SK-N-SH (cell line): ENCODE measurements around the gene FAM131A. TPM values are rescaled to one million over a fixed set of nuclear protein-coding genes. Genes with fewer than 3 reads are reported as not detected.
A peak's percentile ranks its signal among the peaks of the same experiment; 100 is the strongest.

Experiments
- CTCF ChIA-PET: fragments of 300-600, 350-600 bp; formaldehyde crosslinking; extraction: SDS; loops from one replicate; lab custom pipeline; 2021; lab: Yijun Ruan, JAX
- POLR2A ChIA-PET: fragments of 350-600 bp; sonication (Branson Sonifier 250); formaldehyde crosslinking; extraction: SDS; loops from one replicate; lab custom pipeline; 2020; ENCODE audit warnings: antibody characterized with exemption, inconsistent platforms; lab: Yijun Ruan, JAX
- DNase-seq: peaks from one replicate; pipeline ENCODE4 v3.0.0; 2012
- H2AFZ ChIP-seq: fragments of 200-600 bp; sonication (generic); 2 replicates; pipeline ENCODE4 v1.8.1; 2016; ENCODE audit warnings: antibody characterized with exemption, mild to moderate bottlenecking, low read depth
- H3F3A ChIP-seq: fragments of 200-600 bp; sonication (generic); replicated peaks from 2 replicates; pipeline ENCODE3; 2016; ENCODE audit warnings: antibody characterized with exemption, mild to moderate bottlenecking; ENCODE audit not compliant: insufficient read depth
- H3K27ac ChIP-seq, 2 experiments: fragments of 200-500 bp in 1 of 2; fragments of 200-600 bp in 1 of 2; sonication (Bioruptor generic) in 1 of 2; sonication (generic), shearing (Covaris generic) in 1 of 2; 2 replicates each; pipeline versions ENCODE4 v1.5.1 to v1.6.1; 2014 to 2016; ENCODE audit warnings: low read depth in 2 of 2, inconsistent platforms in 1 of 2, low read length in 1 of 2, mild to moderate bottlenecking in 1 of 2, mixed read lengths in 1 of 2
- H3K27me3 ChIP-seq: fragments of 200-600 bp; sonication (generic), shearing (Covaris generic); 2 replicates; pipeline ENCODE4 v1.6.1; 2016; ENCODE audit warnings: mixed run types; ENCODE audit not compliant: insufficient read depth
- H3K36me3 ChIP-seq, 2 experiments: fragments of 200-500 bp in 1 of 2; fragments of 200-600 bp in 1 of 2; sonication (Bioruptor generic) in 1 of 2; sonication (generic) in 1 of 2; replicated peaks in 1 of 2; 2 replicates each; pipeline versions ENCODE3 to v1.5.1; 2014 to 2016; ENCODE audit warnings: low read length in 1 of 2, mild to moderate bottlenecking in 1 of 2; ENCODE audit not compliant: insufficient read depth in 2 of 2, control insufficient read depth in 1 of 2
- H3K4me1 ChIP-seq, 2 experiments: fragments of 200-500 bp in 1 of 2; fragments of 200-600 bp in 1 of 2; sonication (Bioruptor generic) in 1 of 2; sonication (generic), shearing (Covaris generic) in 1 of 2; 2 replicates each; pipeline versions ENCODE4 v1.5.1 to v1.6.1; 2014 to 2016; ENCODE audit warnings: low read depth in 1 of 2, low read length in 1 of 2, mixed run types in 1 of 2; ENCODE audit not compliant: insufficient read depth in 2 of 2, control insufficient read depth in 1 of 2
- H3K4me2 ChIP-seq: fragments of 200-600 bp; sonication (generic), shearing (Covaris generic); 2 replicates; pipeline ENCODE4 v1.6.1; 2017; ENCODE audit warnings: mixed run types
- H3K4me3 ChIP-seq, 2 experiments: fragments of 200-500 bp in 1 of 2; fragments of 200-600 bp in 1 of 2; sonication (Bioruptor generic) in 1 of 2; sonication (generic), shearing (Covaris generic) in 1 of 2; 2 replicates each; pipeline versions ENCODE4 v1.5.1 to v1.8.1; 2014 to 2016; ENCODE audit warnings: low read depth in 2 of 2, inconsistent platforms in 1 of 2, low read length in 1 of 2, mild to moderate bottlenecking in 1 of 2, mixed read lengths in 1 of 2, moderate library complexity in 1 of 2
- H3K79me2 ChIP-seq: fragments of 200-600 bp; sonication (generic); 2 replicates; pipeline ENCODE4 v1.8.1; 2017; ENCODE audit warnings: mild to moderate bottlenecking; ENCODE audit not compliant: insufficient read depth
- H3K9ac ChIP-seq: fragments of 200-600 bp; sonication (generic); 2 replicates; pipeline ENCODE4 v1.6.1; 2017; ENCODE audit warnings: mixed run types
- H3K9me2 ChIP-seq: fragments of 200-600 bp; sonication (generic); 2 replicates; pipeline ENCODE4 v1.6.1; 2017; ENCODE audit warnings: mixed run types
- H3K9me3 ChIP-seq: fragments of 200-600 bp; sonication (generic); 2 replicates; pipeline ENCODE4 v1.6.1; 2017; ENCODE audit warnings: mixed run types, mild to moderate bottlenecking, moderate library complexity
- H4K20me1 ChIP-seq: fragments of 200-600 bp; sonication (generic); 2 replicates; pipeline ENCODE4 v1.6.1; 2017; ENCODE audit warnings: mild to moderate bottlenecking, mixed run types; ENCODE audit not compliant: insufficient read depth
- CHD2 ChIP-seq: fragments of 150-350 bp; IDR thresholded peaks from 2 replicates; pipeline ENCODE4 v1.6.1; 2018; ENCODE audit warnings: low read length; ENCODE audit not compliant: partially characterized antibody
- ELF1 ChIP-seq: IDR thresholded peaks from 2 replicates; pipeline ENCODE4 v1.4.0; 2012
- EZH2phosphoT487 ChIP-seq: fragments of 200-600 bp; sonication (generic); IDR thresholded peaks from 2 replicates; pipeline ENCODE4 v1.6.1; 2017; ENCODE audit warnings: low read depth, mixed run types, mild to moderate bottlenecking, antibody characterized with exemption, moderate library complexity, borderline replicate concordance
- FOSL2 ChIP-seq: IDR thresholded peaks from 2 replicates; pipeline ENCODE4 v1.4.0; 2012; ENCODE audit warnings: low read depth, mild to moderate bottlenecking, moderate library complexity, borderline replicate concordance
- FOXJ3 ChIP-seq: sonication (generic); formaldehyde crosslinking; IDR thresholded peaks from 2 replicates; pipeline ENCODE4 v1.5.1; 2020; ENCODE audit warnings: mild to moderate bottlenecking, missing genetic modification reagents
- FOXM1 ChIP-seq: IDR thresholded peaks from 2 replicates; pipeline ENCODE4 v1.4.0; 2012; ENCODE audit warnings: low read depth, mild to moderate bottlenecking
- GABPA ChIP-seq: IDR thresholded peaks from 2 replicates; pipeline ENCODE4 v1.4.0; 2012; ENCODE audit warnings: low read depth, mild to moderate bottlenecking
- GATA2 ChIP-seq: sonication (generic); formaldehyde crosslinking; IDR thresholded peaks from 2 replicates; pipeline ENCODE4 v1.5.0; 2020; ENCODE audit warnings: mild to moderate bottlenecking, missing genetic modification reagents
- JUND ChIP-seq: IDR thresholded peaks from 2 replicates; pipeline ENCODE4 v1.4.0; 2012
- MEF2A ChIP-seq: IDR thresholded peaks from 2 replicates; pipeline ENCODE4 v1.4.0; 2012; ENCODE audit warnings: low read depth, borderline replicate concordance
- MXI1 ChIP-seq: IDR thresholded peaks from 2 replicates; pipeline ENCODE4 v1.6.1; 2012; ENCODE audit warnings: mild to moderate bottlenecking, low read depth, low read length, improper control_type of control experiment
- NFIC ChIP-seq: IDR thresholded peaks from 2 replicates; pipeline ENCODE4 v1.4.0; 2012; ENCODE audit warnings: borderline replicate concordance
- NRF1 ChIP-seq: IDR thresholded peaks from 2 replicates; pipeline ENCODE4 v1.6.1; 2012; ENCODE audit warnings: low read depth, mild to moderate bottlenecking, low read length
- POLR2AphosphoS5 ChIP-seq: IDR thresholded peaks from 2 replicates; pipeline ENCODE4 v1.6.1; 2012; ENCODE audit warnings: low read depth, low read length
- RAD21 ChIP-seq: IDR thresholded peaks from 2 replicates; pipeline ENCODE4 v1.6.1; 2012; ENCODE audit warnings: mild to moderate bottlenecking, low read length
- RCOR1 ChIP-seq: fragments of 150-350 bp; IDR thresholded peaks from 2 replicates; pipeline ENCODE4 v1.6.1; 2017; ENCODE audit warnings: antibody characterized with exemption, low read length
- RFX5 ChIP-seq: IDR thresholded peaks from 2 replicates; pipeline ENCODE4 v1.6.1; 2012; ENCODE audit warnings: mild to moderate bottlenecking, improper control_type of control experiment, low read length
- RXRA ChIP-seq: IDR thresholded peaks from 2 replicates; pipeline ENCODE4 v1.4.0; 2012; ENCODE audit warnings: low read depth, mild to moderate bottlenecking, borderline replicate concordance
- SIN3A ChIP-seq: IDR thresholded peaks from 2 replicates; pipeline ENCODE4 v1.6.1; 2012; ENCODE audit warnings: low read depth, mild to moderate bottlenecking, low read length, moderate library complexity, borderline replicate concordance
- SMC3 ChIP-seq: IDR thresholded peaks from 2 replicates; pipeline ENCODE4 v1.6.1; 2012; ENCODE audit warnings: low read depth, low read length, improper control_type of control experiment
- TAF1 ChIP-seq: IDR thresholded peaks from 2 replicates; pipeline ENCODE4 v1.6.1; 2012; ENCODE audit warnings: low read depth, mild to moderate bottlenecking, low read length, moderate library complexity, borderline replicate concordance
- TCF12 ChIP-seq: IDR thresholded peaks from 2 replicates; pipeline ENCODE4 v1.4.0; 2012
- TEAD4 ChIP-seq: IDR thresholded peaks from 2 replicates; pipeline ENCODE4 v1.4.0; 2012; ENCODE audit warnings: mild to moderate bottlenecking, borderline replicate concordance; ENCODE audit not compliant: insufficient read depth
- YY1 ChIP-seq: IDR thresholded peaks from 2 replicates; pipeline ENCODE4 v1.4.0; 2012; ENCODE audit warnings: low read depth, mild to moderate bottlenecking
- WGBS: methylation state at CpG from one replicate; pipeline ENCODE4 v1.1.6; 2017; ENCODE audit warnings: low lambda C conversion rate; 5-methylcytosine and 5-hydroxymethylcytosine counted together
- polyA plus RNA-seq, 3 experiments: library from polyadenylated mRNA; depleted of rRNA; stranded (reverse); fragments of >200 nt; gene quantifications; 2 replicates each; pipeline ENCODE4 v1.2.3, GENCODE V29; 2012
- TF ChIP-seq, protein P1 (sequence below): fragments of 150-350 bp; IDR thresholded peaks from 2 replicates; pipeline ENCODE4 v1.6.1; 2016; ENCODE audit warnings: mild to moderate bottlenecking, low read depth, low read length
- TF ChIP-seq, protein P2 (sequence below): IDR thresholded peaks from 2 replicates; pipeline ENCODE4; 2012
- TF ChIP-seq, protein P3 (sequence below): IDR thresholded peaks from 2 replicates; pipeline ENCODE4 v1.4.0; 2012; ENCODE audit warnings: low read depth
- TF ChIP-seq, protein P4 (sequence below): fragments of 200-600 bp; sonication (generic); IDR thresholded peaks from 2 replicates; pipeline ENCODE4 v1.6.1; 2017; ENCODE audit warnings: antibody characterized with exemption, mild to moderate bottlenecking, moderate library complexity
- TF ChIP-seq, protein P5 (sequence below): fragments of 150-350 bp; IDR thresholded peaks from 2 replicates; pipeline ENCODE4 v1.6.1; 2017; ENCODE audit warnings: antibody characterized with exemption, low read length, low read depth, borderline replicate concordance
- TF ChIP-seq, protein P6 (sequence below): IDR thresholded peaks from 2 replicates; pipeline ENCODE4 v1.4.0; 2012; ENCODE audit warnings: low read depth, borderline replicate concordance

The FAM131A gene
- polyA plus RNA-seq, 1 of the 3 experiments (the other 2 are of a cell fraction): 31.6 TPM

DNA sequence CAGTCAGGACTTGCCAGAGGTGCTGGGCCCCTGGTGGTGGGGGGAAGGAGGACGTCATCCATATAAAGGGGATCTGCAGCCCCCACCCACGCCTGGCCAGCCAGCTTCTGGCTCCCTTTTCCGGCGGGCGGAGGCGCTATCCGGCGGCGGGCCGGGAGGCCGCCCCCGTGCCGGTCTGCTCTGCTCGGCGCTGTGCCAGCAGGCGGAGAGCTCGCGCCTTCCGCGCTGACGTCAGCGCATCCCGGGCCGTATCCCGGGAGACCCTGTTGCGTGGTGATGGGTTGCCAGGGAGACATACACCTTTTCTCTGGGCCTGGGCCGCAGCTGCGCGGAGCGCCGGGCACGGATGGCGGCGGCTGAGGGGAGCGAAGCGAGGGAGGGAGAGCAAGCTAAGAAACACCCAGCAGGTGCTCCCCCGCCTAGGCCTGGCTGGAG is 1.1 kb downstream of the FAM131A start:
- CTCF ChIA-PET: interaction anchor here (0.6 to 5.2 kb wide), 11 partner anchors 10 to 442 kb away, joined by 3 to 63 read pairs (median 3); partner anchors contain the start of genes CLCN2, EEF1AKMT4 and POLR2H
- POLR2A ChIA-PET: interaction anchor here (0.7 to 3.1 kb wide), 7 partner anchors 10 to 434 kb away, joined by 3 to 19 read pairs (median 4); partner anchors contain the start of genes CLCN2 and POLR2H
- Histone ChIP-seq H3K9ac (peak overlapping the region; percentile 83), H3K4me2 (peak overlapping the region; percentile 85), H3K27me3 (no peaks in the 10 kb centered on the region), H3K79me2 (peaks cover 63% of the 10 kb centered on the region), H3K36me3 (peaks cover 11 to 36% of the 10 kb centered on the region in 2 experiments), H4K20me1 (peaks cover 15% of the 10 kb centered on the region), H3K9me2 (no peaks in the 10 kb centered on the region), H2AFZ (no peak overlapping the region), H3K27ac (peak overlapping the region; percentile 90 to 92), H3F3A (peaks cover 29% of the 10 kb centered on the region), H3K4me1 (peaks cover 37 to 39% of the 10 kb centered on the region in 2 experiments; a peak in 3 of 4 replicates), H3K4me3 (peak overlapping the region; percentile 72 to 74), H3K9me3 (no peaks in the 10 kb centered on the region)
- peak; percentile 97 for DNase-seq
- WGBS: 64% methylated on average over 9 of the region's 37 CpGs
- TF ChIP-seq TEAD4 (no peak), SIN3A (0 out of 2 replicates have a peak, but pooled peaks have one; percentile 45), RXRA (no peak), NRF1 (peak; percentile 61), RFX5 (peak; percentile 94), FOSL2 (no peak), TAF1 (no peak), GATA2 (CRISPR knock-in tag) (no peak), YY1 (no peak), CHD2 (peak; percentile 32), MXI1 (peak; percentile 100), FOXJ3 (CRISPR knock-in tag) (no peak), RAD21 (no peak), JUND (no peak), NFIC (peak; percentile 77), SMC3 (no peak), TCF12 (no peak), ELF1 (no peak), RCOR1 (peak; percentile 33; the same call in 1 of the 2 replicates), GABPA (no peak), POLR2AphosphoS5 (no peak), FOXM1 (0 out of 2 replicates have a peak, but pooled peaks have one; percentile 31), EZH2phosphoT487 (no peak), MEF2A (no peak)
- TF ChIP-seq, protein P1, sequence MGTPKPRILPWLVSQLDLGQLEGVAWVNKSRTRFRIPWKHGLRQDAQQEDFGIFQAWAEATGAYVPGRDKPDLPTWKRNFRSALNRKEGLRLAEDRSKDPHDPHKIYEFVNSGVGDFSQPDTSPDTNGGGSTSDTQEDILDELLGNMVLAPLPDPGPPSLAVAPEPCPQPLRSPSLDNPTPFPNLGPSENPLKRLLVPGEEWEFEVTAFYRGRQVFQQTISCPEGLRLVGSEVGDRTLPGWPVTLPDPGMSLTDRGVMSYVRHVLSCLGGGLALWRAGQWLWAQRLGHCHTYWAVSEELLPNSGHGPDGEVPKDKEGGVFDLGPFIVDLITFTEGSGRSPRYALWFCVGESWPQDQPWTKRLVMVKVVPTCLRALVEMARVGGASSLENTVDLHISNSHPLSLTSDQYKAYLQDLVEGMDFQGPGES: no peak
- TF ChIP-seq, protein P2, sequence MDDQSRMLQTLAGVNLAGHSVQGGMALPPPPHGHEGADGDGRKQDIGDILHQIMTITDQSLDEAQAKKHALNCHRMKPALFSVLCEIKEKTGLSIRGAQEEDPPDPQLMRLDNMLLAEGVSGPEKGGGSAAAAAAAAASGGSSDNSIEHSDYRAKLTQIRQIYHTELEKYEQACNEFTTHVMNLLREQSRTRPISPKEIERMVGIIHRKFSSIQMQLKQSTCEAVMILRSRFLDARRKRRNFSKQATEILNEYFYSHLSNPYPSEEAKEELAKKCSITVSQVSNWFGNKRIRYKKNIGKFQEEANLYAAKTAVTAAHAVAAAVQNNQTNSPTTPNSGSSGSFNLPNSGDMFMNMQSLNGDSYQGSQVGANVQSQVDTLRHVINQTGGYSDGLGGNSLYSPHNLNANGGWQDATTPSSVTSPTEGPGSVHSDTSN: no peak
- TF ChIP-seq, protein P3, sequence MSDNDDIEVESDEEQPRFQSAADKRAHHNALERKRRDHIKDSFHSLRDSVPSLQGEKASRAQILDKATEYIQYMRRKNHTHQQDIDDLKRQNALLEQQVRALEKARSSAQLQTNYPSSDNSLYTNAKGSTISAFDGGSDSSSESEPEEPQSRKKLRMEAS: no peak
- TF ChIP-seq, protein P4, sequence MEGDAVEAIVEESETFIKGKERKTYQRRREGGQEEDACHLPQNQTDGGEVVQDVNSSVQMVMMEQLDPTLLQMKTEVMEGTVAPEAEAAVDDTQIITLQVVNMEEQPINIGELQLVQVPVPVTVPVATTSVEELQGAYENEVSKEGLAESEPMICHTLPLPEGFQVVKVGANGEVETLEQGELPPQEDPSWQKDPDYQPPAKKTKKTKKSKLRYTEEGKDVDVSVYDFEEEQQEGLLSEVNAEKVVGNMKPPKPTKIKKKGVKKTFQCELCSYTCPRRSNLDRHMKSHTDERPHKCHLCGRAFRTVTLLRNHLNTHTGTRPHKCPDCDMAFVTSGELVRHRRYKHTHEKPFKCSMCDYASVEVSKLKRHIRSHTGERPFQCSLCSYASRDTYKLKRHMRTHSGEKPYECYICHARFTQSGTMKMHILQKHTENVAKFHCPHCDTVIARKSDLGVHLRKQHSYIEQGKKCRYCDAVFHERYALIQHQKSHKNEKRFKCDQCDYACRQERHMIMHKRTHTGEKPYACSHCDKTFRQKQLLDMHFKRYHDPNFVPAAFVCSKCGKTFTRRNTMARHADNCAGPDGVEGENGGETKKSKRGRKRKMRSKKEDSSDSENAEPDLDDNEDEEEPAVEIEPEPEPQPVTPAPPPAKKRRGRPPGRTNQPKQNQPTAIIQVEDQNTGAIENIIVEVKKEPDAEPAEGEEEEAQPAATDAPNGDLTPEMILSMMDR: peak; percentile 29
- TF ChIP-seq, protein P5, sequence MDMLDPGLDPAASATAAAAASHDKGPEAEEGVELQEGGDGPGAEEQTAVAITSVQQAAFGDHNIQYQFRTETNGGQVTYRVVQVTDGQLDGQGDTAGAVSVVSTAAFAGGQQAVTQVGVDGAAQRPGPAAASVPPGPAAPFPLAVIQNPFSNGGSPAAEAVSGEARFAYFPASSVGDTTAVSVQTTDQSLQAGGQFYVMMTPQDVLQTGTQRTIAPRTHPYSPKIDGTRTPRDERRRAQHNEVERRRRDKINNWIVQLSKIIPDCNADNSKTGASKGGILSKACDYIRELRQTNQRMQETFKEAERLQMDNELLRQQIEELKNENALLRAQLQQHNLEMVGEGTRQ: no peak
- TF ChIP-seq, protein P6, sequence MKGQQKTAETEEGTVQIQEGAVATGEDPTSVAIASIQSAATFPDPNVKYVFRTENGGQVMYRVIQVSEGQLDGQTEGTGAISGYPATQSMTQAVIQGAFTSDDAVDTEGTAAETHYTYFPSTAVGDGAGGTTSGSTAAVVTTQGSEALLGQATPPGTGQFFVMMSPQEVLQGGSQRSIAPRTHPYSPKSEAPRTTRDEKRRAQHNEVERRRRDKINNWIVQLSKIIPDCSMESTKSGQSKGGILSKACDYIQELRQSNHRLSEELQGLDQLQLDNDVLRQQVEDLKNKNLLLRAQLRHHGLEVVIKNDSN: no peak
